HUES48 (cell line): ENCODE data around the gene SLC35F4.

ENCODE experiments used
- H3K27ac ChIP-seq: one replicate; pipeline ENCODE4 v1.7.0; 2013; ENCODE audit warnings: low read depth, low read length, inconsistent platforms
- H3K27me3 ChIP-seq: 2 replicates; pipeline ENCODE4 v1.6.1; 2013; ENCODE audit warnings: mild to moderate bottlenecking, low read length; ENCODE audit not compliant: control insufficient read depth, insufficient read depth
- H3K36me3 ChIP-seq: 2 replicates; pipeline ENCODE4 v1.6.1; 2013; ENCODE audit warnings: low read length; ENCODE audit not compliant: control insufficient read depth, insufficient read depth
- H3K4me1 ChIP-seq: 2 replicates; pipeline ENCODE4 v1.6.1; 2013; ENCODE audit warnings: mild to moderate bottlenecking, low read length; ENCODE audit not compliant: control insufficient read depth, insufficient read depth
- H3K4me3 ChIP-seq: 2 replicates; pipeline ENCODE4 v1.5.1; 2013; ENCODE audit warnings: mild to moderate bottlenecking, low read depth, low read length
- H3K9ac ChIP-seq: 2 replicates; pipeline ENCODE4 v1.6.1; 2013; ENCODE audit warnings: mild to moderate bottlenecking, low read depth, low read length, moderate library complexity
- H3K9me3 ChIP-seq: 2 replicates; pipeline ENCODE4 v1.6.1; 2013; ENCODE audit warnings: low read length; ENCODE audit not compliant: control insufficient read depth, insufficient read depth

SLC35F4 gene

GRCh38 chr14:57530571-57530970, 335.3 kb downstream of the SLC35F4 start:
- no peaks in the 10 kb centered on the region for H3K9me3 ChIP-seq

GRCh38 chr14:57526942-57527341, 338.9 kb downstream of the SLC35F4 start:
- H3K36me3 ChIP-seq = no peaks in the 10 kb centered on the region

More at GRCh38 chr14:57530571-57530970, 335.3 kb downstream of the SLC35F4 start:
- H3K36me3 ChIP-seq = no peaks in the 10 kb centered on the region
- H3K27ac ChIP-seq = no peak overlapping the region
- no peaks in the 10 kb centered on the region for H3K27me3 ChIP-seq
- no peak overlapping the region for H3K9ac ChIP-seq
- no peak overlapping the region for H3K4me3 ChIP-seq
- H3K4me1 ChIP-seq = no peaks in the 10 kb centered on the region

GRCh38 chr14:57519043-57519442, 346.8 kb downstream of the SLC35F4 start:
- Histone ChIP-seq H3K9me3 (no peaks in the 10 kb centered on the region), H3K27me3 (no peaks in the 10 kb centered on the region), H3K27ac (no peak overlapping the region), H3K4me1 (no peaks in the 10 kb centered on the region), H3K4me3 (no peak overlapping the region), H3K36me3 (no peaks in the 10 kb centered on the region), H3K9ac (no peak overlapping the region)

More at GRCh38 chr14:57526942-57527341, 338.9 kb downstream of the SLC35F4 start:
- H3K27me3 ChIP-seq = no peaks in the 10 kb centered on the region
- H3K27ac ChIP-seq = no peak overlapping the region
- no peaks in the 10 kb centered on the region for H3K9me3 ChIP-seq
- no peaks in the 10 kb centered on the region for H3K4me1 ChIP-seq
- no peak overlapping the region for H3K9ac ChIP-seq
- no peak overlapping the region for H3K4me3 ChIP-seq
